ENCODE results near the gene KRT28.
A peak's percentile ranks its signal among the peaks of the same experiment; 100 is the strongest.
"Not testable (repeated sequence)": the region's sequence is repeated elsewhere in the genome, so short reads cannot be mapped to it uniquely, and the experiment has no call there.

Gene KRT28

DNA sequence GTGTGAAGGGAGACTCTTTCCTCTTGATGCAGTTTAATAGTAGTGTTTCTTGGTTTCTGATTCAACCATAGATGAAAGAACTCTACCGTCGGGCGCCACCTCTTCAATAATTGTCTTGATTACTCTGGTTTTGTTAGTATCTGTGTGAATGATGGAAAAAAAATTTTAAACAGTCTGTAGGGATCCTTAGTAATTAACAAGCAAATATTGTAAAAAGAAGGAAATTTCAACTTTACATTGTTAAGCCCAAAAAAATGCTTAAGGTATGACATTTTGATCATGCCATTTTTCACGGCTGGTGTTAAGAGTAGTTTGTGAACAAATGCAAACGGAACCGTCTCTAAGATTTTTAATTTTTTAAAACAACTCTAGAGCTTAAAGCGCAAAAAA is 18.6 kb upstream of the KRT28 start:
- in situ Hi-C loops (cut with HindIII; ENCODE audit: low pct_ligation_motif_present, low sequenced_read_pairs) = no loop called here
- TF ChIP-seq, protein P1, sequence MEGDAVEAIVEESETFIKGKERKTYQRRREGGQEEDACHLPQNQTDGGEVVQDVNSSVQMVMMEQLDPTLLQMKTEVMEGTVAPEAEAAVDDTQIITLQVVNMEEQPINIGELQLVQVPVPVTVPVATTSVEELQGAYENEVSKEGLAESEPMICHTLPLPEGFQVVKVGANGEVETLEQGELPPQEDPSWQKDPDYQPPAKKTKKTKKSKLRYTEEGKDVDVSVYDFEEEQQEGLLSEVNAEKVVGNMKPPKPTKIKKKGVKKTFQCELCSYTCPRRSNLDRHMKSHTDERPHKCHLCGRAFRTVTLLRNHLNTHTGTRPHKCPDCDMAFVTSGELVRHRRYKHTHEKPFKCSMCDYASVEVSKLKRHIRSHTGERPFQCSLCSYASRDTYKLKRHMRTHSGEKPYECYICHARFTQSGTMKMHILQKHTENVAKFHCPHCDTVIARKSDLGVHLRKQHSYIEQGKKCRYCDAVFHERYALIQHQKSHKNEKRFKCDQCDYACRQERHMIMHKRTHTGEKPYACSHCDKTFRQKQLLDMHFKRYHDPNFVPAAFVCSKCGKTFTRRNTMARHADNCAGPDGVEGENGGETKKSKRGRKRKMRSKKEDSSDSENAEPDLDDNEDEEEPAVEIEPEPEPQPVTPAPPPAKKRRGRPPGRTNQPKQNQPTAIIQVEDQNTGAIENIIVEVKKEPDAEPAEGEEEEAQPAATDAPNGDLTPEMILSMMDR (IDR thresholded peaks at IDR 0.05; ENCODE audit: low read depth, low read length, missing control alignments) = no peak

DNA sequence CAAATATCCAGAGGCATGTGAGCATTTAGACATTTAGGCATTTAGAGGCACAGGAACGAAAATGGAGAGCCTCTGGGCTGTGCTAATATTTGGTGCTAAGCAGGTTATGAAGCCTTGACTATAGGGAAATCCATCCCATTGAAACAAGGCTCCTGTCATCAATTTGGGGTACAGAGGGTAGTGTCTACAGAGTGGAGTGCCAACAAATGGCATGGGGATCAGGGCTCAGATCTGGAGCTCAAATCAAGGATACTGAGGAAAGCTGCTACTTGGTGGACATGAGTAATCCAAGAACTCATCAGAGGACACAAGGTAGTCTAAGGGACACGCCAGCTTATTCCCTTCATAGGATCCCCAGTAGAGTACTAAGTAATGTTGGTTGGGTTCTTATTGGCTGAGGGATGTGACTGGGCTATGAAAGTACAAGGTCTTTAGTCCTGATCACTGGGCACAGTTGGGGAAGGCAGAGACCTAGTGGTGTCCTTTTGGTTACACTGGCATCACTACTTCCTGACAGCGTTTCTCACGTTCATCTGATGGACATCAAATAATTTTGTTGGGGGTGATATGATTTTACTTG is 17.4 kb upstream of the KRT28 start:
- H3K27ac ChIP-seq = no peak overlapping the region
- H3K36me3 ChIP-seq (replicated peaks) = peaks cover 8% of the 10 kb centered on the region
- DNase-seq = no peak
- TF ChIP-seq, protein P1 (IDR thresholded peaks at IDR 0.05; ENCODE audit: low read depth, low read length, missing control alignments) = no peak
- H3K4me3 ChIP-seq (ENCODE audit: low read depth, low read length) = no peak overlapping the region
- no peaks in the 10 kb centered on the region for H3K27me3 ChIP-seq (replicated peaks)
- in situ Hi-C loops (cut with HindIII; ENCODE audit: low pct_ligation_motif_present, low sequenced_read_pairs) = no loop called here

More for the DNA sequence above, 18.6 kb upstream of the KRT28 start:
- peaks cover 8% of the 10 kb centered on the region for H3K36me3 ChIP-seq (replicated peaks)
- DNase-seq = no peak
- H3K27ac ChIP-seq = peak overlapping the region; percentile 82
- no peaks in the 10 kb centered on the region for H3K27me3 ChIP-seq (replicated peaks)
- H3K4me3 ChIP-seq (ENCODE audit: low read depth, low read length) = peak overlapping the region; percentile 59

DNA sequence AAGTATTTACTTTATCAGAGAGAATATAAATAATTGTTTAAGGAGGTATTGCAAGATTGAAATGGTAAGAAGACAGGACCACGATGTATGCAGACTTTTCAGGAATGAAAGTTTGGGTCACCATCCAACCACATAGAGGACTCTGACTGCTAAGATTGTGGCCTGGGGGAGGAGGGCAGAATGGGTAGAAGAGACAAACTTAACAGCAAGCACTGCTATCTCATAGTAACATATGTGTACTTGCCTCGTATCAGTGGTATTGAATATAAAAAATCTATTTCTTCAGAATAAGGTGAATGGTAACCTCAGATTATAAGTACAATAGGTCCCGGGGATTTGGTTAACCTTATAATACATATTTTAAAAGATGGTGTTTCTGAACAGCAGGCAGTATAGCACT is 16.8 kb upstream of the KRT28 start:
- Histone ChIP-seq H3K27ac (no peak overlapping the region), H3K4me3 (ENCODE audit: low read depth, low read length) (no peak overlapping the region), H3K27me3 (replicated peaks) (no peaks in the 10 kb centered on the region), H3K36me3 (replicated peaks) (peaks cover 8% of the 10 kb centered on the region)
- TF ChIP-seq, protein P1 (IDR thresholded peaks at IDR 0.05; ENCODE audit: low read depth, low read length, missing control alignments) = no peak
- in situ Hi-C loops (cut with HindIII; ENCODE audit: low pct_ligation_motif_present, low sequenced_read_pairs) = no loop called here
- DNase-seq = no peak

DNA sequence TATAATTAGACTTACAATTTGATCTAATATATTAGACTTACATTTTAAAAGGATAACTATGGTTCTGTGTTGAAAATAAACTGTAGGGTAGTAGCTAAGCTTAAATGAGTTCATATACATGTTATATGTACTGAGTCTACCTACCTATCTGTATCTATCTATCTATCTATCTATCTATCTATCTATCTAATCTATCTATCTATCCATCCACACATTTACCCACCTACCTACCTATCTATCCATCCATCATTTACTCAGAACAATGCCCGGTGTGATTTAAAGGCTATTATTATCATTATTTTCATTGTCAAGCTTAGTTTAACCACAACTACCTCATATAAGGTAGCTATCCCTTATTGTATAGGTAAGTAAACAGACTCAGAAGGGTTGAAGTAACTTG is 15.6 kb upstream of the KRT28 start:
- TF ChIP-seq, protein P1 (IDR thresholded peaks at IDR 0.05; ENCODE audit: low read depth, low read length, missing control alignments) = no peak
- H3K27me3 ChIP-seq (replicated peaks) = no peaks in the 10 kb centered on the region
- peaks cover 8% of the 10 kb centered on the region for H3K36me3 ChIP-seq (replicated peaks)
- in situ Hi-C loops (cut with HindIII; ENCODE audit: low pct_ligation_motif_present, low sequenced_read_pairs) = no loop called here
- DNase-seq = no peak
- no peak overlapping the region for H3K27ac ChIP-seq
- H3K4me3 ChIP-seq (ENCODE audit: low read depth, low read length) = no peak overlapping the region

DNA sequence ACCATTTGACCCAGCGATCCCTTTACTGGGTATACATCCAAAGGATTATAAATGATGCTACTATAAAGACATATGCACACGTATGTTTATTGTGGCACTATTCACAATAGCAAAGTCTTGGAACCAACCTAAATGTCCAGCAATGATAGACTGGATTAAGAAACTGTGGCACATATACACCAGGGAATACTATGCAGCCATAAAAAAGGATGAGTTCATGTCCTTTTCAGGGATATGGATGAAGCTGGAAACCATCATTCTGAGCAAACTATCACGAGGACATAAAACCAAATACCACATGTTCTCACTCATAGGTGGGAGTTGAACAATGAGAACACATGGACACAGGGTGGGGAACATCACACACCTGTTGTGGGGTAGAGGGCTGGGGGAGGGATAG is 14.9 kb upstream of the KRT28 start:
- in situ Hi-C loops (cut with HindIII; ENCODE audit: low pct_ligation_motif_present, low sequenced_read_pairs); H3K27me3 ChIP-seq (replicated peaks); H3K36me3 ChIP-seq (replicated peaks); H3K4me3 ChIP-seq (ENCODE audit: low read depth, low read length); DNase-seq; H3K27ac ChIP-seq: not testable (repeated sequence)

DNA sequence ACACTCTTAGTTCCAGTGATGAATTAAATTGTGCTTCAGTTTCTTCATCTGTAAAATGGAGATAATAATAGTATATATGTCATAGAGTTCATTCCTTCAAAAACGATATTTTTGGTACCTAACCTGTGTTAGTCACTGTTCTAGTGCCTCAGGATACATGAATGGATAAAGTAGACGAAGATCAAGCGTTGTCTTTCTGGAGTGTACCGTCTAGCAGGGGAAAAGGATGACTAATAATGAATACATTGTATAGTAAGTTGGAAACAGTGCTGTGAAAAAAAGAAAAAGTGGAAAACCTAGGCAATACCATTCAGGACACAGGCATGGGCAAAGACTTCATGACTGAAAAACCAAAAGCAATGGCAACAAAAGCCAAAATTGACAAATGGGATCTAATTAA is 14.0 kb upstream of the KRT28 start:
- TF ChIP-seq, protein P1 (IDR thresholded peaks at IDR 0.05; ENCODE audit: low read depth, low read length, missing control alignments) = no peak
- H3K4me3 ChIP-seq (ENCODE audit: low read depth, low read length) = no peak overlapping the region
- H3K27ac ChIP-seq = no peak overlapping the region
- no peaks in the 10 kb centered on the region for H3K27me3 ChIP-seq (replicated peaks)
- in situ Hi-C loops (cut with HindIII; ENCODE audit: low pct_ligation_motif_present, low sequenced_read_pairs) = no loop called here
- peaks cover 8% of the 10 kb centered on the region for H3K36me3 ChIP-seq (replicated peaks)
- no peak for DNase-seq
